GM12891 (cell line): Measurements from ENCODE around the gene CMTR1.

Source experiments
- PAX5 ChIP-seq: IDR thresholded peaks from 2 replicates; pipeline ENCODE4 v1.6.1; 2011; ENCODE audit warnings: low read length, moderate library complexity, mild to moderate bottlenecking; ENCODE audit not compliant: insufficient read depth, severe bottlenecking
- POLR2AphosphoS5 ChIP-seq: IDR thresholded peaks from 2 replicates; pipeline ENCODE4 v1.6.1; 2011; ENCODE audit warnings: low read depth, low read length, control low read depth
- POU2F2 ChIP-seq: IDR thresholded peaks from 2 replicates; pipeline ENCODE4 v1.6.1; 2011; ENCODE audit warnings: low read depth, mild to moderate bottlenecking, control low read depth, low read length, moderate library complexity
- SPI1 ChIP-seq: IDR thresholded peaks from 2 replicates; pipeline ENCODE4 v1.6.1; 2011; ENCODE audit warnings: low read depth, low read length, control low read depth

GRCh38 chr6:37486121-37486839 is 53.3 kb downstream of the CMTR1 start:
- no peak for TF ChIP-seq PAX5
- no peak for TF ChIP-seq POU2F2
- TF ChIP-seq POLR2AphosphoS5: no peak
- TF ChIP-seq SPI1: no peak
